ENCODE data around the gene TMEM207.

DNA sequence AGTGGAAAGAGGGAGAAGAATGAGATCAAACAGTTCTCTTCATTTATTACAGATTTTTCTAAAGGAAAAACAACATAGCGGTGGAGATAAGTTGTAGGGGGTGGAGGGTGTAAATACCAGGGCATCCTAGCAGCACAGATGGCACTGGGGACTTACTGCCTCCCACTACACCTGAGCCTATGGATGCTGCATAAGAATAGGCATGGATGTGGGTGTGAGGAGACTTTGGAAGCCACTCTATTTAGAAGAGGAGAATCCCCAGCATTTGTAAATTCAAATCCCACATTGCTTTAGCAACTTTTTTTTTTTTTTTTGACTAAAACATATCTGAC lies 36.8 kb upstream of the TMEM207 start:
- TF ChIP-seq CTCF (IDR thresholded peaks at IDR 0.05 in 2 of 3, conservative IDR thresholded peaks at IDR 0.05 in 1 of 3; ENCODE audit: borderline replicate concordance in 1 of 3, insufficient read depth in 1 of 3, low read depth in 2 of 3, low read length in 2 of 3): no peak
- TF ChIP-seq JUND (IDR thresholded peaks at IDR 0.05): no peak

Measured in HCT116 (cell line).